Ishikawa (cell line): ENCODE data around the gene GGT6.

Source experiments
- CEBPB ChIP-seq: IDR thresholded peaks from 2 replicates; pipeline ENCODE4 v1.6.1; 2012
- FOXM1 ChIP-seq: IDR thresholded peaks from 2 replicates; pipeline ENCODE4 v1.6.1; 2012; ENCODE audit warnings: low read depth, borderline replicate concordance
- TAF1 ChIP-seq: IDR thresholded peaks from 2 replicates; pipeline ENCODE4 v1.6.1; 2012; ENCODE audit warnings: low read depth, mild to moderate bottlenecking

DNA sequence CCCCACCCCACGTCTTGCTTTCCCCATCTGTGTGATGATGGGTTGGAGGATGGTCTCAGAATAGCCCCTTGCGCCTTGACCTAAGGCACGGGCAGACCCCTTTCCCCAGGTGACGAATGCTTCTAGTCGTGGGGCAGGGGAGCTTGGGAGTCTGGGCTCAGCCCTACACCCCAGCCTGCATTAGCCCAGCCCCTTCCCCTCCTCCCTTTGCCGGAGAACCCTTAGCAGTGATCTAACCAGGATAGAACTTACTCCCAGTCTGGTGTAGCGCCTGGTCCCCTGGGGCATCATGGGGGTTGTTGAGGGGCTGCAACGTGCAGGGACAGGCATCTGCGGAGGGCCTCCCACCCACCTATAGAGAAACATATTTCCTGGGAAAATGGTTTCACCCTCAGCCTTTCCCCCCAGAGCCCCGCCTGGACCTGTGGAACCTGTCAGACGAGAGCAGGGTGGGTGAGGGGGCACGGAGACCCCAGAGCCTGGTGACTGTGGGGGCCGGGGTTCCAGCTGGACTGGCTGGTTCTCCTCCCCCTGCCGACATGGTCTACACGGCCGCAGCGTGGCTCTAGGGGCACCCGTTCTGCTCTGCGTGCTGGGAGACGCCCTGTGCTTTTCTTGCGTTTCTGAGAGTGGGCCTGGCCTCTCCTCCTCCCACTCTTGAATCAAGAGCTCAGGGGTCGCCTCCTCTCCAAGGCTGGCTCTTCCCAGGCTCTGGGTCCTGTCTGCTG, 28.7 kb upstream of the GGT6 start:
- TF ChIP-seq TAF1 (no peak), CEBPB (no peak), FOXM1 (no peak)
